K562 (cell line): Measurements from ENCODE around the gene LITAF. TPM values are rescaled to one million over a fixed set of nuclear protein-coding genes. Genes with fewer than 3 reads are reported as not detected.

Experiments used
- ATAC-seq: fragments of 200-7000 bp; cut with Tn5 transposase; 3 replicates; pipeline ENCODE4 v1.9.1; 2020; ENCODE audit warnings: moderate library complexity
- BruUV-seq: library from RNA; stranded (reverse); fragments of 400-500 nt; replicated peaks from 2 replicates; lab custom pipeline; 2021; lab: Mats Ljungman, UMichigan
- CTCF ChIA-PET: fragments of 300-600 bp; formaldehyde crosslinking; extraction: SDS; loops from one replicate; lab custom pipeline; 2021; ENCODE audit warnings: low intra/inter-chr PET ratio; lab: Yijun Ruan, JAX
- POLR2A ChIA-PET: fragments of 300-600, 350-650 bp; sonication (Branson Sonifier 250); formaldehyde crosslinking; extraction: SDS; loops from one replicate; lab custom pipeline; 2021; ENCODE audit warnings: antibody characterized with exemption, inconsistent platforms; lab: Yijun Ruan, JAX
- DNase-seq, 4 experiments: peaks; one replicate each; pipeline versions ENCODE4 v3.0.0 to v3.0.0-alpha.2; 2011 to 2018; ENCODE audit warnings: low spot score in 3 of 4, mixed read lengths in 3 of 4; ENCODE audit errors: extremely low read depth in 1 of 4
- FAIRE-seq: peaks from 2 replicates; lab custom pipeline; 2011; peaks lifted over from hg19 to GRCh38; lab: Jason Lieb, UNC
- H2AFZ ChIP-seq: 2 replicates; pipeline ENCODE4 v1.6.0; 2011; ENCODE audit warnings: low read depth, low read length, control low read depth, inconsistent platforms
- H3K27ac ChIP-seq: fragments of 200-600 bp; 3 replicates; pipeline ENCODE4 v1.8.0; 2011; ENCODE audit warnings: low read depth, mild to moderate bottlenecking, control low read depth, inconsistent platforms, low read length, moderate library complexity, mixed read lengths; ENCODE audit errors: extremely low read depth
- H3K27me3 ChIP-seq, 2 experiments: fragments of 300-600 bp in 1 of 2; 2 replicates in 1 of 2; 3 replicates in 1 of 2; pipeline versions ENCODE4 v1.6.0 to v1.8.0; 2011; ENCODE audit warnings: inconsistent platforms in 2 of 2, low read length in 2 of 2, mild to moderate bottlenecking in 1 of 2, mixed read lengths in 1 of 2, moderate library complexity in 1 of 2; ENCODE audit not compliant: control insufficient read depth in 2 of 2, insufficient read depth in 2 of 2
- H3K36me3 ChIP-seq: fragments of 300-600 bp; 3 replicates; pipeline ENCODE4 v1.8.0; 2011; ENCODE audit warnings: mild to moderate bottlenecking, low read length, inconsistent platforms; ENCODE audit not compliant: control insufficient read depth, insufficient read depth
- H3K4me1 ChIP-seq, 2 experiments: fragments of 200-600 bp in 1 of 2; replicated peaks in 1 of 2; 2 replicates in 1 of 2; 3 replicates in 1 of 2; pipeline versions ENCODE4 v1.5.1 to v1.8.0; 2011; ENCODE audit warnings: inconsistent platforms in 2 of 2, low read length in 2 of 2, mild to moderate bottlenecking in 1 of 2, mixed read lengths in 1 of 2, moderate library complexity in 1 of 2; ENCODE audit not compliant: control insufficient read depth in 2 of 2, insufficient read depth in 2 of 2
- H3K4me2 ChIP-seq: 2 replicates; pipeline ENCODE4 v1.6.1; 2011; ENCODE audit warnings: low read length, control low read depth, inconsistent platforms, mixed read lengths; ENCODE audit not compliant: insufficient read depth
- H3K4me3 ChIP-seq: fragments of 200-600 bp; sonication (generic), shearing (Covaris generic); 2 replicates; pipeline ENCODE4 v1.5.1; 2016; ENCODE audit warnings: control low read depth, inconsistent platforms
- H3K79me2 ChIP-seq: fragments of 200-600 bp; 3 replicates; pipeline ENCODE4 v1.8.0; 2011; ENCODE audit warnings: low read length, inconsistent platforms; ENCODE audit not compliant: control insufficient read depth, insufficient read depth
- H3K9ac ChIP-seq, 2 experiments: 2 replicates each; pipeline versions ENCODE4 v1.6.0 to v1.6.1; 2011; ENCODE audit warnings: low read depth in 2 of 2, low read length in 2 of 2, control low read depth in 1 of 2, inconsistent platforms in 1 of 2, mild to moderate bottlenecking in 1 of 2, mixed read lengths in 1 of 2; ENCODE audit not compliant: insufficient read depth in 1 of 2
- H3K9me1 ChIP-seq: one replicate; pipeline ENCODE4 v1.6.0; 2011; ENCODE audit warnings: inconsistent platforms, mild to moderate bottlenecking, low read length, moderate library complexity; ENCODE audit not compliant: control insufficient read depth, insufficient read depth
- H3K9me3 ChIP-seq: replicated peaks from 2 replicates; pipeline ENCODE4 v1.5.1; 2011; ENCODE audit warnings: low read depth, low read length, inconsistent platforms; ENCODE audit not compliant: control insufficient read depth, insufficient read depth
- H4K20me1 ChIP-seq: replicated peaks from 2 replicates; pipeline ENCODE4 v1.6.1; 2011; ENCODE audit warnings: low read length, inconsistent platforms, mixed read lengths; ENCODE audit not compliant: control insufficient read depth, insufficient read depth
- ARID3A ChIP-seq: IDR thresholded peaks from 2 replicates; pipeline ENCODE4 v1.6.1; 2012; ENCODE audit warnings: low read depth, low read length, improper control_type of control experiment, borderline replicate concordance
- CHD4 ChIP-seq: fragments of 200-600 bp; sonication (generic); IDR thresholded peaks from 3 replicates; pipeline ENCODE4 v1.6.1; 2012; ENCODE audit warnings: low read depth, mild to moderate bottlenecking, mixed read lengths, low read length, inconsistent platforms; ENCODE audit not compliant: insufficient read depth, insufficient replicate concordance, poor library complexity, severe bottlenecking
- DACH1 ChIP-seq: fragments of 450-650 bp; IDR thresholded peaks from 2 replicates; pipeline ENCODE4 v1.6.1; 2018; ENCODE audit not compliant: partially characterized antibody
- FOXJ3 ChIP-seq: sonication (generic); formaldehyde crosslinking; IDR thresholded peaks from 2 replicates; pipeline ENCODE4 v1.4.0; 2020; ENCODE audit warnings: mild to moderate bottlenecking, missing genetic modification reagents
- HMG20A ChIP-seq: fragments of 450-650 bp; formaldehyde crosslinking; conservative IDR thresholded peaks from 2 replicates; pipeline ENCODE4 v1.4.0; 2020; ENCODE audit warnings: mild to moderate bottlenecking, mixed read lengths
- JUND ChIP-seq, 2 experiments: IDR thresholded peaks; 2 replicates in 1 of 2; 3 replicates in 1 of 2; pipeline ENCODE4 v1.6.1; 2011; ENCODE audit warnings: borderline replicate concordance in 2 of 2, low read depth in 2 of 2, low read length in 2 of 2, improper control_type of control experiment in 1 of 2, missing biosample characterization in 1 of 2, missing genetic modification characterization in 1 of 2, missing genetic modification reagents in 1 of 2
- KDM1A ChIP-seq, 2 experiments: fragments of 450-650 bp; IDR thresholded peaks; 2 replicates each; pipeline ENCODE4 v1.6.1; 2016; ENCODE audit warnings: mild to moderate bottlenecking in 2 of 2
- PHB ChIP-seq: fragments of 250-450 bp; sonication (Bioruptor Pico); IDR thresholded peaks from 2 replicates; pipeline ENCODE4 v1.5.0; 2021
- PTTG1 ChIP-seq: fragments of 450-650 bp; IDR thresholded peaks from 2 replicates; pipeline ENCODE4 v1.6.1; 2016; ENCODE audit warnings: low read depth, mild to moderate bottlenecking, missing genetic modification characterization, missing compliant biosample characterization
- TSC22D4 ChIP-seq: fragments of 450-650 bp; IDR thresholded peaks from 2 replicates; pipeline ENCODE4 v1.6.1; 2016; ENCODE audit warnings: missing genetic modification characterization, missing biosample characterization, control low read depth
- ZBTB40 ChIP-seq, 2 experiments: fragments of 450-650 bp in 1 of 2; sonication (generic) in 1 of 2; formaldehyde crosslinking in 1 of 2; IDR thresholded peaks; 2 replicates each; pipeline versions ENCODE4 v1.7.1 to v1.9.0; 2016 to 2022; ENCODE audit warnings: inconsistent platforms in 1 of 2, mild to moderate bottlenecking in 1 of 2, missing genetic modification reagents in 1 of 2
- ZNF133 ChIP-seq: fragments of 250-450 bp; sonication (Bioruptor Pico); IDR thresholded peaks from 2 replicates; pipeline ENCODE4 v1.4.0; 2020; ENCODE audit warnings: mild to moderate bottlenecking
- WGBS: fragments of 100-300 bp; shearing (Covaris generic); methylation state at CpG from one replicate; pipeline ENCODE4 v1.1.6; 2016; ENCODE audit warnings: low coverage, mixed read lengths; ENCODE audit not compliant: insufficient coverage; ENCODE audit errors: missing lambda C conversion rate; 5-methylcytosine and 5-hydroxymethylcytosine counted together
- in situ Hi-C: fragments of 300-500 bp; cut with MboI; formaldehyde crosslinking; loops from 4 replicates; pipeline ENCODE4 v1.15.0; 2018; ENCODE audit warnings: inconsistent platforms, mixed read lengths
- intact Hi-C: fragments of 100-400 bp; cut with micrococcal nuclease; formaldehyde crosslinking; loops from 2 replicates; pipeline ENCODE4 v1.14.2; 2022
- polyA plus RNA-seq, 8 experiments: library from polyadenylated mRNA; depleted of rRNA in 4 of 8; stranded (reverse) in 5 of 8; unstranded in 3 of 8; fragments of >200 nt; fragmentation: Nextera tagmentation in 2 of 8; fragmentation: Illumina TruSeq in 1 of 8; extraction: Ambion mirVana in 2 of 8; extraction: Trizol in 1 of 8; gene quantifications; 2 replicates each; pipeline versions ENCODE4 v1.2.1 to v1.2.3, GENCODE V29; 2011 to 2014; ENCODE audit warnings: inconsistent platforms in 1 of 8, missing spikeins in 1 of 8
- total RNA-seq, 7 experiments: library from RNA; depleted of rRNA in 6 of 7; stranded (reverse); fragments of >200 nt in 6 of 7; fragmentation: Illumina TruSeq in 2 of 7; extraction: Trizol in 2 of 7; gene quantifications; 2 replicates each; pipeline versions ENCODE4 v1.2.1 to v1.2.3, GENCODE V29; 2011 to 2021; ENCODE audit warnings: low replicate concordance in 1 of 7

The LITAF gene
- total and polyA plus RNA-seq, 9 of the 15 experiments (the other 6 are each of a cell fraction or from before 2014, with no cell fraction given): 4.1 to 17.8 (median 11.9) TPM

- Histone ChIP-seq H2AFZ (no peak overlapping the region), H3K4me2 (no peak overlapping the region), H3K4me3 (no peak overlapping the region), H4K20me1 (no peaks in the 10 kb centered on the region; the same call in 1 of the 2 replicates), H3K9me1 (no peaks in the 10 kb centered on the region), H3K9me3 (no peaks in the 10 kb centered on the region), H3K27ac (no peak overlapping the region), H3K79me2 (no peaks in the 10 kb centered on the region), H3K27me3 (peaks cover 3 to 18% of the 10 kb centered on the region in 2 experiments; a peak in 3 of 5 replicates), H3K9ac (no peak overlapping the region), H3K36me3 (no peaks in the 10 kb centered on the region), H3K4me1 (no peaks in the 10 kb centered on the region; a peak in 1 of 5 replicates)
- FAIRE-seq (no peak), DNase-seq (no peak), ATAC-seq (no peak)
- intact Hi-C loops: no loop called here
- ChIA-PET CTCF (no interaction called here), POLR2A (interaction anchor here (0.5 to 1.3 kb wide), 5 partner anchors 9 to 171 kb away, joined by 3 to 5 read pairs (median 4); no protein-coding TSS in a partner anchor)
- BruUV-seq: no TSS peak
- WGBS: 36% methylated on average over 7 of the region's 7 CpGs
- in situ Hi-C loops: no loop called here
- TF ChIP-seq HMG20A (CRISPR knock-in tag) (no peak), KDM1A (IDR thresholded peaks at IDR 0.05) (no peak), TSC22D4 (tag) (no peak), FOXJ3 (CRISPR knock-in tag) (no peak), DACH1 (no peak), PTTG1 (no peak), ZNF133 (CRISPR knock-in tag) (no peak), CHD4 (no peak), JUND (IDR thresholded peaks at IDR 0.05; ENCODE audit: borderline replicate concordance, low read depth, low read length) (no peak), JUND (tag; IDR thresholded peaks at IDR 0.05; ENCODE audit: borderline replicate concordance, low read depth, low read length) (no peak), PHB (CRISPR knock-in tag) (no peak), ARID3A (no peak), ZBTB40 (IDR thresholded peaks at IDR 0.05) (no peak), ZBTB40 (CRISPR knock-in tag; IDR thresholded peaks at IDR 0.05) (no peak)
These were observed 11.5 kb downstream of the LITAF start for GRCh38 chr16:11575223-11575589.
